HG02588 (cell line): ENCODE data around the gene NBDY.
"Not testable (repeated sequence)": the region's sequence is repeated elsewhere in the genome, so short reads cannot be mapped to it uniquely, and the experiment has no call there.

Source experiments
- ATAC-seq: cut with Tn5 transposase; IDR thresholded peaks from one replicate; pipeline ENCODE4 v1.9.1; 2021; ENCODE audit warnings: mild to moderate bottlenecking, moderate library complexity; ENCODE audit not compliant: unreplicated experiment

The NBDY gene

DNA sequence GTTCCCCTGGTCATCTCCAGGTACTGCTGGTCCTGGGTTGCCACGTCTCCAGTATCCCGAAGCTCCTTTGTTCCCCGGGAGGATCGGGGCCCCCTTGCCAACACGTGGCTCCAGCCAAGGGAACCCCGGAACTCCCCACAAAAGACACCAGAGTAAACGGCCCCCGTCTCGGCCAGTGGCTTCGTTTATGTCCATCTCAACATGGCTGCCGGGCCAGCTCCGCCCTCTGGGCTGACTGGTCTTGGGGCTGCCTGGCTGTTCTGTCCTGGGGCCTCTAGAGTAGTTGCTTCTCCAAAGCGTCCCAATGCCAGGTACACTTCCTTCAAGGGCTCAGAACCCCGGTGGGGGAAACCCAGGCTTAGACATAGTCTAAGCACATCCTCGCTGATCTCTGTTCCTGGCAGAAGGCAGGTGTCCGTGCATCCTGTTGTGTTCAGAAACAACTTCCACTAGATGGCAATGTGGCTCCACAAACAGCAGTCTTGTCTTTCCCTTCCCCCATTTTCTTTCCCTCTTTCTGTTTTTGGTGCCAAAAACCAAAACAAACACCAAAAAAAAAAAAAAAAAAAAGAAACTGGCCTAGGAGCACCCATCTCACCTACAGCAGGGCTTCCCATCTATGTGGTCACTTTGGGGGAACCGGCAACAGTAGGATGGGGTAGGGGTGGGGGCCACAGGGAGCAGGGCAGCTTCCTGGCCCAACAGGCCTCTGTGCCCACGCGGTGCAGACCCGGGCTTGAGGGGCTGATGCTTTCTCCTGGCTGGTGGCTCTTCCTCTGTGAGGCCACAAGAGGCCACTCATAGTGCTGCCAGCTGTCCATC lies 35.3 kb downstream of the NBDY start:
- ATAC-seq, result peak; percentile 61

DNA sequence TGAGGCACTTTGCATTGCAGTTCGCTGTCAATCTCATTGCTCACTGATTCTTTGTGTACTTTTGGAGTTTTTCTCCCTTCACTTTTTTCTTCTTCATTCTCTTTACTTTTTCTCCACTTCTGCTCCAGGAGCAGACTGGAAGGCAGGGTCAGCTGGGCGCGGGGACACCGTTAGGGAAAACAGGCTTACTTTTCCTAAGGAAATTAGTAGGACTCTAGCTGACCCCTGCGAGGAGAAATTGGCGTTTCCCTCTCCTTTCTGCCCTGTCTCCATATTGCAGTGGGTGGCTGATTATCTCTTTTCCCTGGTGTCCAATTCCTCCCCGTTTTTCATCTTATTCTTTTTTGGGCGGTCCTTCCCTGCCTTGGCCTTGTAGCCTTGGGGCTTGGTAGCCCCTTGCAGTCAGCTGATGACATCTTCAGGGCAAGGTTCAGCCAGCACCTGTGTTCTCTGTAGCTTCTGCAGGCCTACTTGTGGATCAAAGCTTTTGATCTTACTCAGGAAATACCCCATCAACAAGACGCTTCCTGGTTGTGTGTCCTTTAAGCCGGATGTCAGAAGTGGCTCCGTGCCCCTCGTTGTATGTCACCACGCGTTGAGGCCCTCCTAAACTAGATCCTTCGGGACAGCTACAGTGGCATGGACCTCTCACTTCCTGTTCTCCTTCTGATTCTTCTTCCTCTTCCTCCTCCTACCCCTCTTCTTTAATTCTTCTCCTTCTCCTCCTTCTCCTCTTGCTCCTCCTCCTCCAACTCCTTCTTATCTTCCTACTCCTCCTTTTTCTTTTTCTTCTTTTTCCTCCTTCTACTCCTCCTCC lies 36.1 kb downstream of the NBDY start:
- ATAC-seq, result no peak

DNA sequence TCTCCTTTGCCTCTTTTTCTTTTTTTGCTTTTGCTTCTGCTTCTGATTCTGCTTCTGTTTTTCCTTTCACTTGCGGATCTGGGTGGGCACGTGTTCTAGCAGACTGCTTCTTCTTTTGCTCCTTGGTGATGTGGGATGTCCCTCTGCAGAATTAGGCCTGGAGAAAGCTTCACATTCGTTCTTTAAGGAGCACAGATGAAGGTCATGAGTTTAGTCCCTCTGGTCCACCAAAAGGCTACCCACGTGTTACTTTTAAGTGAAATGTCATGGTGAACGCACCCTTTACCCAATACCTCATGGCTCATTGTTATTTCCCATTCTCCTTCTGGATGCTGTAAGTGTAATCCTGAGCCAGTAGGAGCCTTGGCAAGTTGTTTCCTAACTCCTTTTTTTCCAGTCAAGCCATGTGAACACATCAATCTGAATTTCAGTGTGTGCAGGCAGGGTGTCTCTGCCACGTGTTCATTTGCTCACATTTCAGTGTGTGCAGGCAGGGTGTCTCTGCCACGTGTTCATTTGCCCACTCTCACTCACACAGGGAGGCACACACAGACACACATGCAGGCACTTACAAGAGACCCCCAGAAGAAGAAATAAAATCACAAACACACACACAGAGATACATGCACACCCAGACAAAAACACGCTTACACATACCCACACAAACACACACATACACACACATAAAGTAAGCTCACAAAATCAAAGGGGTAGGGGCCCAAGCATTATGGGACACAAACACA lies 36.9 kb downstream of the NBDY start:
- no peak for ATAC-seq

DNA sequence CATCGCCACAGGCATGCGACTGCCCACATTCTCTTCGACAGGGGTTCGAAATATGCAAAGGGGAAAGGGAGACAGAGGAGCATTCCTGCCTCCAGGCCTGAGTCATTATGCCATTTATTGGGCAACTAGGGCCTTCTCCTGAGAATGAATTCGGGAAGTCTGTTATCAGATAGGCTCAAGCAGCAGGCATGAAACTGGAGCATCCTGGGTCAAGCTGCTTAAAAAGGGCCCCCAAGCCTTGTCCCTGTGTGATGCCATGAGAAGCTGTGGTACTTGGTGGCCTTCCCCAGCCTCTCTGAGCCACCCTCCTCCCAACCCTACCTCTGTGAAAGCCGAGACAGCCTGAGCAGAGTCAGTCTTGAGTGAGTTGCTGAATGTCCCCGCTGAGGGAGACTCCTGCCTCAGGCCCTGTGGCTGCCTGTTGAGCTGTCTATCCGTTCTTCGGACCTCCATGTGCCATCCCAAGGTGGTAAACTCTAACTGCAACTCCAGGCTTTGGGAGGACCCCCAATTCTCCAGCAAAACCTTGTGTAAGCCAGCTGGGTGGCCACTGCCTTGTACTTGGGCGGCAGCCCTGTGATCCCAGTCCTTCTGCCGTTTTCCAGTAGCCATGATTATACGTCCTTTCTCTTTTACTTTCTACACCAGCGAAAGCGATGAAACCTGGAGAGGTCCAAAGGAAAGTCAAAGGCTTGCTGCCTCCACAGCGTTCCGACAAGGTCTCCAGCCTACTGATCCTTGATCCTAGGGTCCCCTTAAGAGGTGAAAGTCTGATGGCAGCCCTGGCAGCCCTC lies 37.7 kb downstream of the NBDY start:
- ATAC-seq, result no peak

DNA sequence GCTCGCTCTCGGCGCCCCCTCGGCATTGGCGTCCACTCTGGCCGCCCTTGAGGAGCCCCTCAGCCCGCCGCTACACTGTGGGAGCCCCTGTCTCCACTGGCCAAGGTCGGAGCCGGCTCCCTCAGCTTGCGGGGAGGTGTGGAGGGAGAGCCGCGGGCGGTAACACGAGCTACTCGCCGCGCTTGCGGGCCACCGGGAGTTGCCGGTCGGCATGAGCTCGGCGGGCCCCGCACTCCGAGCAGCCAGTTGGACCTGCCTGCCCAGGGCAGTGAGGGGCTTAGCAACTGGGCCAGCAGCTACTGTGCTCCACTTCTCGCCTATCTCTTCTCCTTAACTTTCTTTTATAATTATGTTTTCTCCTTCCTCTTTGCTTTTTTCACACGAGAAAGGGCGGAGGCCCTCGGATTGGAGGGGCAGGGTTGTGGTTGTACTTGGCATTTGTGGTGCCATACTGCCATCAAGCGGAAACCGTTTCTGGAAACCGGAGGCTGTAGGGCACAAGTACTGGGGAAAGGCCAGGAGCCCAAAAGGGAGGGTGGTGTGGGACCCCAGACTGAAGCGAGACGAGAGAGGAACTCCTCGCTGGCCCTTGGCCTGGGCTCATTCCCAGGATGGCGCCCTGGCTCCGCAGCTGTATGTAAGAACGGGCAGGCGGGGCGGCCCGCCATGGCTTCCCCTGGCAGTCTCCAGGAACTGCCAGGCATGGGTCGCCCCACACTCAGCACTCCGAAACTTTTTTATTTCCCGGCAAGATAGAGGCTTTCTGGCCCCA lies 38.5 kb downstream of the NBDY start:
- ATAC-seq, result not testable (repeated sequence)

DNA sequence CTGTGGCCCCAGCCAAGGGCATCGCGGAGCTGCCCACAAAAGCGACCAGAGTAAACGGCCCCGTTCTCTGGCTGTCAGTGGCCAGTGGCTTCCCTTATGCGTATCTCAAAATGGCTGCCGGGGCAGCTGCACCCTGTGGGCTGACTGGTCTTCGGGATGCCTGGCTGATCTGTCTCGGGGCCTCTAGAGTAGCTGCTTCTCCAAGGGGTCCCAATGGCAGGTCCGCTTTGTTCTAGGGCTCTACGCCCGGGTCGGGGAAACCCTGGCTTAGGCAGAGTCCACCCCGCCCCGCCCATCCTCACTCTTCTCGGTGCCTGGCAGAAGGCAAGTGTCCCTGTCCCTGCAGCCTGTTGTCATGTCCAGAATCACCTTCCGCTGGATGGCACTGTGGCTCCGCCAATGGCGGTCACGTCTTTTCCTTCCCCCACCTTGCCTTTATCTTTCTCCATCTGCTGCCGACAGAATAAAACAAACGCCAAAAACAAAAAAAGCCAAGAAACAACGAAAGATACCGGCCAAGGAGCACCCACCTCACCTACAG lies 39.1 kb downstream of the NBDY start:
- not testable (repeated sequence) for ATAC-seq

DNA sequence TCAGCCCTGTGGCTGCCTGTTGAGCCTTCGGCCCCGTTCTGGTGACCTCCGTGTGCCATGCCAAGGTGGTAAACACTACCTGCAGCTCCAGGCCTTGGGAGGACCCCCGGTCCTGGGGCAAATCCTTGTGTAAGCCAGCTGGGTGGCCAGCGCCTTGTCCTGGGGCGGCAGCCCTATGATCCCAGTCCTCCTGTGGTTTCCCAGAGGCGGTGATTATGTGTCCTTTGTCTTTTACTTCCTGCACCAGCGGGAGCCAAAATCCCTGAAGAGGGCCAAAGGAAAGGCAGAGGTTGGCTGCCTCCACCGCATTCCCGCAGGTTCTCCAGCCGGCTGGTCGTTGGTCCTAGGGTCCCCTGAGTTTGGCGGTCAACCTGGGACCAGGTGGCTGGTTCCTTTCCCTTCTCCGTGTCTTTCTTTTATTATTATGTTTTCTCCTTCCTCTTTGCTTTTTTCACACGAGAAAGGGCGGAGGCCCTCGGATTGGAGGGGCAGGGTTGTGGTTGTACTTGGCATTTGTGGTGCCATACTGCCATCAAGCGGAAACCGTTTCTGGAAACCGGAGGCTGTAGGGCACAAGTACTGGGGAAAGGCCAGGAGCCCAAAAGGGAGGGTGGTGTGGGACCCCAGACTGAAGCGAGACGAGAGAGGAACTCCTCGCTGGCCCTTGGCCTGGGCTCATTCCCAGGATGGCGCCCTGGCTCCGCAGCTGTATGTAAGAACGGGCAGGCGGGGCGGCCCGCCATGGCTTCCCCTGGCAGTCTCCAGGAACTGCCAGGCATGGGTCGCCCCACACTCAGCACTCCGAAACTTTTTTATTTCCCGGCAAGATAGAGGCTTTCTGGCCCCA lies 43.9 kb downstream of the NBDY start:
- not testable (repeated sequence) for ATAC-seq

DNA sequence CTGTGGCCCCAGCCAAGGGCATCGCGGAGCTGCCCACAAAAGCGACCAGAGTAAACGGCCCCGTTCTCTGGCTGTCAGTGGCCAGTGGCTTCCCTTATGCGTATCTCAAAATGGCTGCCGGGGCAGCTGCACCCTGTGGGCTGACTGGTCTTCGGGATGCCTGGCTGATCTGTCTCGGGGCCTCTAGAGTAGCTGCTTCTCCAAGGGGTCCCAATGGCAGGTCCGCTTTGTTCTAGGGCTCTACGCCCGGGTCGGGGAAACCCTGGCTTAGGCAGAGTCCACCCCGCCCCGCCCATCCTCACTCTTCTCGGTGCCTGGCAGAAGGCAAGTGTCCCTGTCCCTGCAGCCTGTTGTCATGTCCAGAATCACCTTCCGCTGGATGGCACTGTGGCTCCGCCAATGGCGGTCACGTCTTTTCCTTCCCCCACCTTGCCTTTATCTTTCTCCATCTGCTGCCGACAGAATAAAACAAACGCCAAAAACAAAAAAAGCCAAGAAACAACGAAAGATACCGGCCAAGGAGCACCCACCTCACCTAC lies 44.5 kb downstream of the NBDY start:
- ATAC-seq, result not testable (repeated sequence)

DNA sequence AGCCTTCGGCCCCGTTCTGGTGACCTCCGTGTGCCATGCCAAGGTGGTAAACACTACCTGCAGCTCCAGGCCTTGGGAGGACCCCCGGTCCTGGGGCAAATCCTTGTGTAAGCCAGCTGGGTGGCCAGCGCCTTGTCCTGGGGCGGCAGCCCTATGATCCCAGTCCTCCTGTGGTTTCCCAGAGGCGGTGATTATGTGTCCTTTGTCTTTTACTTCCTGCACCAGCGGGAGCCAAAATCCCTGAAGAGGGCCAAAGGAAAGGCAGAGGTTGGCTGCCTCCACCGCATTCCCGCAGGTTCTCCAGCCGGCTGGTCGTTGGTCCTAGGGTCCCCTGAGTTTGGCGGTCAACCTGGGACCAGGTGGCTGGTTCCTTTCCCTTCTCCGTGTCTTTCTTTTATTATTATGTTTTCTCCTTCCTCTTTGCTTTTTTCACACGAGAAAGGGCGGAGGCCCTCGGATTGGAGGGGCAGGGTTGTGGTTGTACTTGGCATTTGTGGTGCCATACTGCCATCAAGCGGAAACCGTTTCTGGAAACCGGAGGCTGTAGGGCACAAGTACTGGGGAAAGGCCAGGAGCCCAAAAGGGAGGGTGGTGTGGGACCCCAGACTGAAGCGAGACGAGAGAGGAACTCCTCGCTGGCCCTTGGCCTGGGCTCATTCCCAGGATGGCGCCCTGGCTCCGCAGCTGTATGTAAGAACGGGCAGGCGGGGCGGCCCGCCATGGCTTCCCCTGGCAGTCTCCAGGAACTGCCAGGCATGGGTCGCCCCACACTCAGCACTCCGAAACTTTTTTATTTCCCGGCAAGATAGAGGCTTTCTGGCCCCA lies 49.3 kb downstream of the NBDY start:
- ATAC-seq, result not testable (repeated sequence)

DNA sequence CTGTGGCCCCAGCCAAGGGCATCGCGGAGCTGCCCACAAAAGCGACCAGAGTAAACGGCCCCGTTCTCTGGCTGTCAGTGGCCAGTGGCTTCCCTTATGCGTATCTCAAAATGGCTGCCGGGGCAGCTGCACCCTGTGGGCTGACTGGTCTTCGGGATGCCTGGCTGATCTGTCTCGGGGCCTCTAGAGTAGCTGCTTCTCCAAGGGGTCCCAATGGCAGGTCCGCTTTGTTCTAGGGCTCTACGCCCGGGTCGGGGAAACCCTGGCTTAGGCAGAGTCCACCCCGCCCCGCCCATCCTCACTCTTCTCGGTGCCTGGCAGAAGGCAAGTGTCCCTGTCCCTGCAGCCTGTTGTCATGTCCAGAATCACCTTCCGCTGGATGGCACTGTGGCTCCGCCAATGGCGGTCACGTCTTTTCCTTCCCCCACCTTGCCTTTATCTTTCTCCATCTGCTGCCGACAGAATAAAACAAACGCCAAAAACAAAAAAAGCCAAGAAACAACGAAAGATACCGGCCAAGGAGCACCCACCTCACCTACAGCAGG lies 50.0 kb downstream of the NBDY start:
- not testable (repeated sequence) for ATAC-seq

DNA sequence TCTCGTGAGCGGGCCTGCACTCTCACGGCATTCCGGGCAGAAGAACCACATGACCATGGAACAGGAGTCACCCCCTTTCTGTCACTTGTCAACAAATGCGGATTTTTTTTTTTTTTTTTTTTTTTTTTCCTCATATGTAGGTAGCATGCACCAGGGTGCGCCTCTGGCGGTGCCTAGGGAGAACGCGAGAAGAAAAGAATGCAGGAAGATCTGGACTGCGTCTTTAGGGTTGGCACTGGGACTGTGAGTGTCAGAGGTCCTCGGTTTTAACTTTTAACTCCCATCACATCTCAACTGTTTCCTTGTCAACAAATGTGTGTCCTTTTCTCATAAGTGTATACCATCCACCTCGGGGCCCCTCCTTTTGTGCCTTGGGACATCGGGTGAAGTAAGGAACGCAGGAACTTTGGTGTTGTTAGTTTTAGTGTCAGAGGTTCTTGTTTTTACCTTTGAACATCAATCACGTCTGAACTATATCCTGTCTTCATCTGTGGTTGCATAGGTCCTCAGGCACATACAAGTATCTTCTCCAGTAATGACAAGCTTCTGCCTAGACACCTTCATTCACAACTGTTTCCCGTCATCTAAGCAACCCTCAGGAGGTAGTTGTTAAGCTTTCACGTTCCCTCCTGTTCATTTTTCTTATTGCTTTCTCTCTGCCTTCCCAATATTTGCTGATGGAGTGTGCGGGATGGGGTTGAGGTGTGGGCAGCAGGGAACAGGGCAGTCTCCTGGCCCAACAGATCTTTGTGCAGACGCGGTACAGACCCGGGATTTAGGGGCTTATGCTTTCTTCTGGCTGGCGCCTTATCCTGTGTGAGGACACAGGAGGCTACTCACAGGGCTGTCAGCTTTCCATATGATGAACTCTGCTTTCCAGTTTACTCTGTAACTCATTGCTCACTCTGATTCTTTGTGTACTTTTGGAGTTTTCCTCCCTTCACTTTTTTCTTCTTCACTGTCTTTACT lies 51.9 kb downstream of the NBDY start:
- ATAC-seq, result not testable (repeated sequence)

DNA sequence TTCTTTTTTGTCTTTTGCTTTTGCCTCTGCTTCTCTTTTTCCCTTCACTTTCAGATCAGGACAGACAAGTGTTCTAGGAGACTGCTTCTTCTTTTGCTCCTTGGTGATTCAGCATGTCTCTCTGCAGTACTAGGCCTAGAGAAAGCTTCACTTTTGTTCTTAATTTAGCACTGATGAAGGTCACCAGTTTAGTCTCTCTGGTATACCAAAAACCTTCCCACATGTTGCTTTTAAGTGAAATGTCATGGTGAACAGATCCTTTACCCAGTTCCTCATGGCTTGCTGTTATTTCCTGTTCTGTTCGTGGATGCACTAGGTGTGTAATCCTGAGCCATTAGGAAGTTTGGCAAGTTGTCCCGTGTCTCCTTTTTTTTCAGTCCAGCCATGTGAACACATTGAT lies 53.3 kb downstream of the NBDY start:
- no peak for ATAC-seq

DNA sequence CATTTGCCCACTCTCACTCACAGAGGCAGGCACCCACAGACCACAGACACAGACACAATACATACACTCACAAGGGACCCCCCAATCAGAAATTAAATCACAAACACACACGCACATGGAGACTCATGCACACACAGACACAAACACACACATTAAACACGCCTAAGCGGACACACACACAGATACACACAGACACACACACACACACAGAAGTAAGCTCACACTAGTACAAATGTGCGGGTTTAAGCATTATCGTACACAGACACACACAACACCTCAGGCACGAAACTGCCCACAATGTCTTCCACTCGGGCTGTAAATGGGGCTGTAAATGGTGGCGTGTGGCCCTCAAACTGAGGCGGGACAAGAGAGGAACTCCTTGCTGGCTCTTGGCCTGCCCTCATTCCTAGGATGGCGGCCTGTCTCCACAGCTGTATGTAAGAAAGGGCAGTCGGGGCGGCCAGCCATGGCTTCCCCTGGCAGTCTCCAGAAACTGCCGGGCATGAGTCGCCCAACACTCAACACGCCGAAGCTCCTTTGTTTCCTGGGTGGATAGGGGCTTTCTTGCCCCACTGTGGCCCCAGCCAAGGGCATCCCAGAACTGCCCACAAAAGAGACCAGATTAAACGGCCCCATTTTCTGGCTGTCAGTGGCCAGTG lies 53.9 kb downstream of the NBDY start:
- ATAC-seq, result no peak

DNA sequence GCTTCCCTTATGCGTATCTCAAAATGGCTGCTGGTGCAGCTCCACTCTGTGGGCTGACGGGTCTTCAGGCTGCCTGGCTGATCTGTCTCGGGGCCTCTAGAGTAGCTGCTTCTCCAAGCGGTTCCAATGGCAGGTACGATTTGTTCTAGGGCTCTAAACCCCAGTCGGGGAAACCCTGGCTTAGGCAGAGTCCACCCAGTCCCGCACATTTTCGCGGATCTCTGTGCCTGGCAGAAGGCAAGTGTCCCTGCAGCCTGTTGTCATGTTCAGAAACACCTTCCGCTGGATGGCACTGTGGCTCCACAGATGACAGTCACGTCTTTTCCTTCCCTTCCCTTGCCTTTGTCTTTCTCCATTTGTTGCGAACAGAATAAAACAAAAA lies 54.4 kb downstream of the NBDY start:
- no peak for ATAC-seq

DNA sequence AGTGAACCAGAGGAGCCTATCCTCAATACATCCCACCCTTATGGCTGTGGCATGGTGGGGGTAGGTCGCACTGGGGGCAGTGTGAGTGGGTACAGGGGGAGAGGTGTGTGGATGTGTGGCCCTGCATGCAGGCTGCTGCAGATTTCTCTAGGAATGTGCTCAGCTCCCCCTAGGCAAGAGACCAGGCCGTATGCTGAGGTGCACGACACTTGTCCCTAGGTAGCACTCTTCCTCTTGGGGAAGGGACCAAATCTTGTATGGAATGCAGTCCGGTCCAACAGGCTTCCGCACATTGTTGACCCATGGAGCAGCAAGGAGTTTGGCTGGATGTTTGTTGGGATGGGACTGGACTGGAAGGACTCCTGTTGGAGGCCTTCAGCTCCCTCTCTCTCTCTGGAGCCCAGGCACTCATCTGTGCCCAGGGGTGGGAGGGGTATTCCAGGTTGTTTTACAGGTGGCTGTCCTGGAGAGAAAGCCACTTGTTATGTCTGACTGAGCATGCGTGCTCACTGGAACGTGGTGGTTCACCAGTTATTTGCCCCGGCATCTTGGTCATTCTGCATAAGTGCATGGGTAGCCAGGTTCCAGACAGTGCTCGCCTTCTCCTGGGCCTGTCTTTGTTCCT lies 55.1 kb downstream of the NBDY start:
- ATAC-seq, result no peak
